ENCODE results near the gene CCL25. TPM values are rescaled to one million over a fixed set of nuclear protein-coding genes. Genes with fewer than 3 reads are reported as not detected.
"Not testable (repeated sequence)": the region's sequence is repeated elsewhere in the genome, so short reads cannot be mapped to it uniquely, and the experiment has no call there.

CCL25 gene
- total RNA-seq, 2 donors from 2014 or later = 0.60 TPM; not detected in 1

GRCh38 chr19:8033287-8034177, 19.0 kb upstream of the CCL25 start:
- not testable (repeated sequence) for DNase-seq; ATAC-seq (replicated peaks in 1 of 2); H3K9me3 Mint-ChIP-seq; H3K27ac Mint-ChIP-seq; H3K4me3 Mint-ChIP-seq; H3K4me1 Mint-ChIP-seq (ENCODE audit: low read depth); H3K36me3 Mint-ChIP-seq (ENCODE audit: insufficient read depth in 2 of 2)
- peaks cover 16% of the 10 kb centered on the region for H3K27me3 Mint-ChIP-seq (ENCODE audit: low read depth)

GRCh38 chr19:8034178-8034525, 18.4 kb upstream of the CCL25 start:
- ATAC-seq (replicated peaks in 1 of 2) (no peak), DNase-seq (no peak)
- no peaks in the 10 kb centered on the region for H3K4me1 Mint-ChIP-seq (ENCODE audit: low read depth)
- peaks cover 16% of the 10 kb centered on the region for H3K27me3 Mint-ChIP-seq (ENCODE audit: low read depth)
- no peaks in the 10 kb centered on the region for H3K9me3 Mint-ChIP-seq
- H3K27ac Mint-ChIP-seq = no peak overlapping the region
- no peaks in the 10 kb centered on the region for H3K36me3 Mint-ChIP-seq (ENCODE audit: insufficient read depth in 2 of 2)
- no peak overlapping the region for H3K4me3 Mint-ChIP-seq

DNA sequence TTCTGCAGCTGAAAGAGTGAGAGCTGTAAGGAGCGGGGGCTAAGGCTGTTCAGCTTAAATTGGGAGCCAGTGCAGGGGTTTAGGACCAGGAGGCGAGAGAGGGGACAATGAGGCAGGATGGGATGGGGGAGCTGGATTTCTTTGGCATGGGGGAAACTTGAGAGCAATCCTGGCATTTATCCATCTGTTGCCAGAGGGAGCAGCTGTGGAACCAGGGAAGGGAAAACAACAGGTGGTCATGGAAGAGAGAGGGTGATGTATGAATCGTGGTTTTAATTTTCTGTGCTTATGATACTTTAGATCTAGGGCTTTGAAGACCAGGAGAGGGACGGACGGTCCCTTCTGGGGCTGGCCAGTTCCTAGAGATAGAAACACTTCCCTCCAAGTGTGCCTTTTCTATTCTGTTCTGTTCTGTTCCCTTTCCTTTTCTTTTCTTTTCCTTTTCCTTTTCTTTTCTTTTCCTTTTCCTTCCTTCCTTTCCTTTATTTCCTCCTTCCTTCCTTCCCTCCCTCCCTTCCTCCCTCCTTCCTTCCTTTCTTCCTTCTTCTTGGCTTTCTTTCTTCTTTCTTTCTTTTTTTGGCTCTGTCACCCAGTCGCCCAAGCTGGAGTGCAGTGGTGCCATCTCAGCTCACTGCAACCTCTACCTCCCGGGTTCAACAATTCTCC, 16.0 kb upstream of the CCL25 start:
- H3K9me3 Mint-ChIP-seq = no peaks in the 10 kb centered on the region
- no peaks in the 10 kb centered on the region for H3K4me1 Mint-ChIP-seq (ENCODE audit: low read depth)
- H3K4me3 Mint-ChIP-seq = no peak overlapping the region
- no peaks in the 10 kb centered on the region for H3K36me3 Mint-ChIP-seq (ENCODE audit: insufficient read depth in 2 of 2)
- no peak overlapping the region for H3K27ac Mint-ChIP-seq
- H3K27me3 Mint-ChIP-seq (ENCODE audit: low read depth) = peaks cover 16% of the 10 kb centered on the region
- ATAC-seq (replicated peaks in 1 of 2) (no peak), DNase-seq (no peak)

GRCh38 chr19:8038815-8039214, 13.7 kb upstream of the CCL25 start:
- no peak for ATAC-seq (replicated peaks in 1 of 2)
- Mint-ChIP-seq H3K27ac (no peak overlapping the region), H3K4me1 (ENCODE audit: low read depth) (no peaks in the 10 kb centered on the region), H3K36me3 (ENCODE audit: insufficient read depth in 2 of 2) (no peaks in the 10 kb centered on the region), H3K9me3 (no peaks in the 10 kb centered on the region), H3K4me3 (no peak overlapping the region), H3K27me3 (ENCODE audit: low read depth) (peaks cover 16% of the 10 kb centered on the region)
- no peak for DNase-seq

DNA sequence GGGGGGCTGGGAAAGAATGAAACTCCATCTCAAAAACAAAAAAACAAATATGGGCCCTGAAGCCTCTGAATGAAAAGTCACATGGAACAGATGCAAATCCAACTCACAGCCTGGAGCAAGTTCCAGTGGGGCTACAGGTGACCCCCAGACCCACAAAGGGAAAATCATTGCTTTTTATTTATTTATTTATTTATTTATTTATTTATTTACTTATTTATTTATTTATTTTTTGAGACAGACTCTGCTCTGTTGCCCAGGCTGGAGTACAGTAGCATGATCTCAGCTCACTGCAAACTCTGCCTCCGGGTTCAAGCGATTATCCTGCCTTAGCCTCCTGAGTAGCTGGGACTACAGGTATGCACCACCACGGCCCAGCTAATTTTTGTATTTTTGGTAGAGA, 13.3 kb upstream of the CCL25 start:
- no peaks in the 10 kb centered on the region for H3K36me3 Mint-ChIP-seq (ENCODE audit: insufficient read depth in 2 of 2)
- no peak for ATAC-seq (replicated peaks in 1 of 2)
- no peaks in the 10 kb centered on the region for H3K9me3 Mint-ChIP-seq
- H3K27me3 Mint-ChIP-seq (ENCODE audit: low read depth) = peaks cover 16% of the 10 kb centered on the region
- no peak overlapping the region for H3K27ac Mint-ChIP-seq
- H3K4me3 Mint-ChIP-seq = no peak overlapping the region
- no peaks in the 10 kb centered on the region for H3K4me1 Mint-ChIP-seq (ENCODE audit: low read depth)
- DNase-seq = no peak

GRCh38 chr19:8041531-8041931, 11.0 kb upstream of the CCL25 start:
- no peak overlapping the region for H3K4me3 Mint-ChIP-seq
- H3K27ac Mint-ChIP-seq = no peak overlapping the region
- ATAC-seq (replicated peaks in 1 of 2) (no peak), DNase-seq (no peak)
- no peaks in the 10 kb centered on the region for H3K36me3 Mint-ChIP-seq (ENCODE audit: insufficient read depth in 2 of 2)
- H3K27me3 Mint-ChIP-seq (ENCODE audit: low read depth) = peaks cover 11% of the 10 kb centered on the region
- H3K4me1 Mint-ChIP-seq (ENCODE audit: low read depth) = no peaks in the 10 kb centered on the region
- no peaks in the 10 kb centered on the region for H3K9me3 Mint-ChIP-seq

- Mint-ChIP-seq H3K36me3 (ENCODE audit: insufficient read depth in 2 of 2) (no peaks in the 10 kb centered on the region), H3K27ac (no peak overlapping the region), H3K9me3 (no peaks in the 10 kb centered on the region), H3K4me3 (no peak overlapping the region), H3K27me3 (ENCODE audit: low read depth) (no peaks in the 10 kb centered on the region), H3K4me1 (ENCODE audit: low read depth) (no peaks in the 10 kb centered on the region)
- DNase-seq = no peak
- ATAC-seq (replicated peaks in 1 of 2) = no peak
Measured at GRCh38 chr19:8042900-8043299, 9.7 kb upstream of the CCL25 start.

DNA sequence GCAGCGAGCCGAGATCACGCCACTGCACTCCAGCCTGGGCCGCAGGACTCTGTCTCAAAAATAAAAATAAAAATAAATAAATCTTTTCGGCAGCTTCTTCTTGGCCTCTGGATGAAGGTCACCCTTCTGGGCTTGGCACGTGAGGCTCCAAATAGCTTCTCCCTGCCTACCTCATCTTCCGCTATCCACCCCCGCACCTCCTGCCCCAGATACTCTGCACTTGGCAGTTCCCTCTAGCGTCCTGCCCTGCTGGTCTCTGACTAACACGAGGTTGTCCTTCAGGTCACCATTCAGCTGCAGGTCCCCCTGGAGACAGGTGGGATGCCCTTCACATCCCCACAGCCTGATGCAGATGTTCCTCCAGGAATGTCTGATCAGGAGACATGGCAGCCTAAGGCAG, 8.5 kb upstream of the CCL25 start:
- no peaks in the 10 kb centered on the region for H3K36me3 Mint-ChIP-seq (ENCODE audit: insufficient read depth in 2 of 2)
- H3K27ac Mint-ChIP-seq = no peak overlapping the region
- no peak for ATAC-seq (replicated peaks in 1 of 2)
- H3K9me3 Mint-ChIP-seq = no peaks in the 10 kb centered on the region
- no peak for DNase-seq
- no peaks in the 10 kb centered on the region for H3K4me1 Mint-ChIP-seq (ENCODE audit: low read depth)
- no peaks in the 10 kb centered on the region for H3K27me3 Mint-ChIP-seq (ENCODE audit: low read depth)
- no peak overlapping the region for H3K4me3 Mint-ChIP-seq

DNA sequence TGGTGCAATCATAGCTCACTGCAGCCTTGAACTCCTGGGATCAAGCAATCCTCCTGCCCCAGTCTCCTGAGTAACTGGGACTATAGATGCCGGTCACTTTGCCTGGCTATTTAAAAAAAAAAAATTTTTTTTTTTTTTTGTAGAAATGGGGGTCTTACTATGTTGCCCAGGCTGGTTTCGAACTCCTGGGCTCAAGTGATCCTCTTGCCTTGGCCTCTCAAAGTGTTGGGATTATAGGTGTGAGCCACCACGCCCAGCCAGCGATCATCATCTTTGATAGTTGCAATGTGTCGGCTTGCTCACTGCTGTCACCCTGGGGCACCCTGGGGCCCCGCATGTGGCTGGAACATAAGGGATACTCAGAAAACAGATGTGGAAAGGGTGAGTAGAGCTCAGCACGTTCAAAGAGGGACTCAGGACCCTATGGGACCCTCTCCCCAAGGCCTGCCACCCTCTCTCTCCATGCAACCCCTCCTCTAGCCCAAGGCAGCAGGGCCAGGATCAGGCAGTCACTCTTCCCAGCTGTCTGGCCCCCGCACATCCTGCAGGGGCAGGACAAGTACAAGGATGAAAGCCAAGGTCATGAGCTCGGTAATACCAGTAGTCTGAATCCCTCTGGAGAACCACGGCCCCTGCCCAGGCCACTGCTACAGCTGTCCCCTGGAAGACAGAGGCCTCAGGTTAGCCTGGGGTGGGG, 6.5 kb upstream of the CCL25 start:
- Mint-ChIP-seq H3K27me3 (ENCODE audit: low read depth) (no peaks in the 10 kb centered on the region), H3K9me3 (no peaks in the 10 kb centered on the region), H3K4me3 (no peak overlapping the region), H3K4me1 (ENCODE audit: low read depth) (no peaks in the 10 kb centered on the region), H3K27ac (no peak overlapping the region), H3K36me3 (ENCODE audit: insufficient read depth in 2 of 2) (no peaks in the 10 kb centered on the region)
- no peak for ATAC-seq (replicated peaks in 1 of 2)
- no peak for DNase-seq

DNA sequence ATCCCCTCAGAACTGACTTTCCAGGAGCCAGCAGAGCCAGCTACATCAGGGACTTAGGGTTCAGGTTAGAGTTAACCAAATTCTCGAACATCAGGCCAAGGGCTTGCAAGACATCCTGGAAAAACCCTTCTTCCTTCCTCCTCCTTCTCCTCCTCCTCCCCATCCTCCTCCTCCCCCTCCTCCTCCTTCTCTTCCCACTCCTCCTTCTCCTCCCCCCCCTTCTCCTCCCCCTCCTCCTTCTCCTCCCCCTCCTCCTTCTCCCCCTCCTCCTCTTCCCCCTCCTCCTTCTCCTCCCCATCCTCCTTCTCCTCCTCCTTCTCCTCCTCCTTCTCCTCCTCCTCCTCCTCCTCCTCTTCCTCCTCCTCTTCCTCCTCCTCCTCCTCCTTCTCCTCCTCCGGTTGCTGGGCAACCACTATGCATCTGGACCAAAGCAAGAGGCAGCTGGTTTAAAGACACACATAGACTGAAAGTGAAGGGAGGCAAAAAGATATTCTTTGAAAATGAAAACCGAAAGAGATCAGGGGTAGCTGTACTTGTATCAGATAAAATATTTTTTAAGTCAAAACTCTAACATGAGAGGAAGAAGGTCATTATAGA, 5.9 kb upstream of the CCL25 start:
- Mint-ChIP-seq H3K36me3 (ENCODE audit: insufficient read depth in 2 of 2) (no peaks in the 10 kb centered on the region), H3K4me3 (no peak overlapping the region), H3K27ac (no peak overlapping the region), H3K4me1 (ENCODE audit: low read depth) (peaks cover 3% of the 10 kb centered on the region), H3K27me3 (ENCODE audit: low read depth) (no peaks in the 10 kb centered on the region), H3K9me3 (no peaks in the 10 kb centered on the region)
- no peak for ATAC-seq (replicated peaks in 1 of 2)
- DNase-seq = no peak

GRCh38 chr19:8050274-8051096, 2.1 kb upstream of the CCL25 start:
- Mint-ChIP-seq H3K4me3 (peak overlapping the region; percentile 69 to 73), H3K27me3 (ENCODE audit: low read depth) (no peaks in the 10 kb centered on the region), H3K4me1 (ENCODE audit: low read depth) (peaks cover 11% of the 10 kb centered on the region), H3K27ac (no peak overlapping the region), H3K9me3 (no peaks in the 10 kb centered on the region), H3K36me3 (ENCODE audit: insufficient read depth in 2 of 2) (no peaks in the 10 kb centered on the region)
- DNase-seq (peak; percentile 88 to 91), ATAC-seq (replicated peaks in 1 of 2) (peak; percentile 93 to 96)

- Mint-ChIP-seq H3K27me3 (ENCODE audit: low read depth) (no peaks in the 10 kb centered on the region), H3K9me3 (no peaks in the 10 kb centered on the region), H3K4me1 (ENCODE audit: low read depth) (peaks cover 11% of the 10 kb centered on the region), H3K36me3 (ENCODE audit: insufficient read depth in 2 of 2) (no peaks in the 10 kb centered on the region), H3K27ac (no peak overlapping the region), H3K4me3 (no peak overlapping the region)
- ATAC-seq (replicated peaks in 1 of 2) (no peak), DNase-seq (no peak)
Measured at GRCh38 chr19:8054169-8054568, 1.6 kb downstream of the CCL25 start.
